Adrenal gland (tissue), 12 donors: Measurements from ENCODE around the gene ACSS2. TPM values are rescaled to one million over a fixed set of nuclear protein-coding genes. Genes with fewer than 3 reads are reported as not detected.
A peak's percentile ranks its signal among the peaks of the same experiment; 100 is the strongest.

Experiments used
- DNase-seq, 7 donors: peaks; one replicate each; pipeline ENCODE4 v3.0.0-alpha.2; 2019 to 2020
- H3K27ac ChIP-seq, 5 donors: fragments of 200-600 bp; sonication (generic) in 4 of 5; 1 replicate in 3 of 5; 2 replicates in 2 of 5; pipeline versions ENCODE4 v1.5.1 to v1.8.0; 2016 to 2020; ENCODE audit warnings: mild to moderate bottlenecking in 1 of 5
- H3K27me3 ChIP-seq: fragments of 200-600 bp; 2 replicates; pipeline ENCODE4 v1.8.0; 2021
- H3K36me3 ChIP-seq, 2 donors: fragments of 200-600 bp; replicated peaks in 1 of 2; 1 replicate in 1 of 2; 2 replicates in 1 of 2; pipeline versions ENCODE4 v1.5.1 to v1.8.0; 2018 to 2022
- H3K4me1 ChIP-seq, 2 donors: fragments of 200-600 bp; replicated peaks in 1 of 2; 1 replicate in 1 of 2; 2 replicates in 1 of 2; pipeline versions ENCODE4 v1.5.1 to v1.8.0; 2018 to 2021
- H3K4me3 ChIP-seq, 4 donors: fragments of 200-600 bp; sonication (generic) in 3 of 4; one replicate each; pipeline ENCODE4 v1.5.1; 2016 to 2018
- H3K9me3 ChIP-seq, 3 donors: fragments of 200-600 bp; sonication (generic) in 1 of 3; replicated peaks in 1 of 3; 1 replicate in 2 of 3; 2 replicates in 1 of 3; pipeline versions ENCODE4 v1.5.1 to v1.8.0; 2016 to 2021
- POLR2A ChIP-seq, 2 donors: fragments of 450-650 bp; IDR thresholded peaks; one replicate each; pipeline ENCODE4 v1.6.1; 2017; ENCODE audit warnings: antibody characterized with exemption in 2 of 2, mild to moderate bottlenecking in 2 of 2, moderate library complexity in 1 of 2
- WGBS, 4 donors: extraction: QIAGEN DNeasy Blood & Tissue Kit in 2 of 4; methylation state at CpG; one replicate each; pipeline versions ENCODE4 v1.1.5 to v1.1.7; 2013 to 2017; 5-methylcytosine and 5-hydroxymethylcytosine counted together
- intact Hi-C, 2 donors: fragments of 100-400 bp; cut with DNase I; formaldehyde crosslinking; loops; one replicate each; pipeline versions ENCODE4 v1.14.1 to v1.15.0; 2022 to 2023
- polyA plus RNA-seq, 3 donors: library from polyadenylated mRNA; stranded (reverse); fragments of 200-250 nt in 2 of 3; fragments of 350-450 nt in 1 of 3; fragmentation: Illumina TruSeq in 1 of 3; extraction: RNeasy Lipid Tissue Mini Kit (QIAGEN cat#74804) in 1 of 3; gene quantifications; one replicate each; pipeline ENCODE4 v1.2.3, GENCODE V29; 2013 to 2014
- total RNA-seq, 9 donors: library from RNA; depleted of rRNA in 4 of 9; stranded (reverse); fragments of >200 nt in 4 of 9; fragments of 120-200 nt in 1 of 9; fragmentation: NEBNext Ultra II Directional in 1 of 9; extraction: Animal tissue kit (Norgen Biotek cat#: 25700) in 1 of 9; gene quantifications; one replicate each; pipeline versions ENCODE4 v1.1.0 to v1.2.4, GENCODE V29; 2013 to 2023
- TF ChIP-seq, protein P1 (sequence below), 6 experiments: fragments of 450-650 bp in 4 of 6; fragments of 200-600 bp in 2 of 6; sonication (generic) in 1 of 6; IDR thresholded peaks; 1 replicate in 5 of 6; 2 replicates in 1 of 6; pipeline versions ENCODE4 v1.5.1 to v1.8.0; 2016 to 2021; ENCODE audit warnings: antibody characterized with exemption in 6 of 6, mild to moderate bottlenecking in 2 of 6, moderate library complexity in 1 of 6
- donor health status: healthy with polysubstance abuse.
- donor health status: Bipolar disorder and iron deficiency.
- donor health status: DM: yes; HTN: yes; CAD: no.
- donor health status: DM: no; HTN: no; CAD: no.
- donor health status: DM: no; HTN: no; CAD: no.
- donor health status: DM: yes; HTN: yes; CAD: no.

The ACSS2 gene
- total and polyA plus RNA-seq, 12 donors = 81.4 to 386 (median 153) TPM

DNA sequence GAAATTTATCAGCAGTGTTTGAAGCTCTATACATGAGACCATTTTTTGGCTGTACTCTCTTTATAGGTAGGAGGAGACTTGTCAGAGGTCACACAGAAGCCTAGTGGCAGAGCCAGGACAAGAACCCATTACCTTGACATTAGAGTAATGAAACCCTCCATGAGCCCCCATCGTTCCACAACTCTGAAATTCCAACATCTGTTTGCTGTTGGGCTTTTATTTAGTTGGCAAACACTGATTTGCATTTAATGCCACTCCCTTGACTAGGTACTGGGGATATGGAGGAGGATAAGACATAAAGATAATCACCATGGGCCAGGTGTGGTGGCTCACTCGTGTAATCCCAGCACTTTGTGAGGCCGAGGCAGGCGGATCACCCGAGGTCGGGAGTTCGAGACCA lies 77.5 kb downstream of the ACSS2 start:
- WGBS, 4 donors = 92 to 95% (median 93%) methylated on average over 7 of the region's 7 CpGs
- no peaks in the 10 kb centered on the region for H3K27me3 ChIP-seq
- intact Hi-C loops = loop anchor here in 1 of 2 donors (5.0 kb wide), 1 partner anchor 82 kb away; the partner anchor contains the start of gene GGT7
- no peak for TF ChIP-seq POLR2A (IDR thresholded peaks at IDR 0.05)
- TF ChIP-seq, protein P1, sequence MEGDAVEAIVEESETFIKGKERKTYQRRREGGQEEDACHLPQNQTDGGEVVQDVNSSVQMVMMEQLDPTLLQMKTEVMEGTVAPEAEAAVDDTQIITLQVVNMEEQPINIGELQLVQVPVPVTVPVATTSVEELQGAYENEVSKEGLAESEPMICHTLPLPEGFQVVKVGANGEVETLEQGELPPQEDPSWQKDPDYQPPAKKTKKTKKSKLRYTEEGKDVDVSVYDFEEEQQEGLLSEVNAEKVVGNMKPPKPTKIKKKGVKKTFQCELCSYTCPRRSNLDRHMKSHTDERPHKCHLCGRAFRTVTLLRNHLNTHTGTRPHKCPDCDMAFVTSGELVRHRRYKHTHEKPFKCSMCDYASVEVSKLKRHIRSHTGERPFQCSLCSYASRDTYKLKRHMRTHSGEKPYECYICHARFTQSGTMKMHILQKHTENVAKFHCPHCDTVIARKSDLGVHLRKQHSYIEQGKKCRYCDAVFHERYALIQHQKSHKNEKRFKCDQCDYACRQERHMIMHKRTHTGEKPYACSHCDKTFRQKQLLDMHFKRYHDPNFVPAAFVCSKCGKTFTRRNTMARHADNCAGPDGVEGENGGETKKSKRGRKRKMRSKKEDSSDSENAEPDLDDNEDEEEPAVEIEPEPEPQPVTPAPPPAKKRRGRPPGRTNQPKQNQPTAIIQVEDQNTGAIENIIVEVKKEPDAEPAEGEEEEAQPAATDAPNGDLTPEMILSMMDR (IDR thresholded peaks at IDR 0.05) = no peak
- H3K36me3 ChIP-seq = peaks cover 0 to 8% of the 10 kb centered on the region in 2 donors
- no peak overlapping the region for H3K27ac ChIP-seq
- H3K9me3 ChIP-seq = no peaks in the 10 kb centered on the region
- peaks cover 0 to 10% of the 10 kb centered on the region in 2 donors for H3K4me1 ChIP-seq
- H3K4me3 ChIP-seq = no peak overlapping the region
- DNase-seq = no peak

DNA sequence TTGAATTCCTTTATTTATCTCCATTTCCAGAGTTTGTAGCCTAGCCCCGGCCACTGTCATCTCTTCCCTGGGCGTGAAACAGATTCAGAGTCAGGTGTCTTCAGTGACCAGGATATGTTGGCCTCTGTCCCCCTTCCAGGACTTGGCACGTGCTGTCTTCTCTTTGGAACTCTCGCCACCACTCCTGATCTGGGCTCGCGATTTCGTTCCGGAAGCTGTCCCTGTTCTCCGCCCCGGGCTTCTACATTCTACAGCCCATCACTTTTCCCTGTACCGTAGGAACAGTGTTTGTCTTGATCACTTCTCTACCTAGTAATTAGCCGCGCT lies 78.5 kb downstream of the ACSS2 start:
- Histone ChIP-seq H3K4me1 (peaks cover 0 to 10% of the 10 kb centered on the region in 2 donors), H3K36me3 (peaks cover 0 to 8% of the 10 kb centered on the region in 2 donors), H3K9me3 (no peaks in the 10 kb centered on the region), H3K27me3 (no peaks in the 10 kb centered on the region), H3K4me3 (peak overlapping the region in 3 of 4 donors; percentile 0 to 55 (median 42)), H3K27ac (peak overlapping the region in 4 of 5 donors; percentile 76 to 94 (median 86))
- peak in 6 of 7 donors; percentile 41 to 68 (median 52) for DNase-seq
- intact Hi-C loops = loop anchor here in 1 of 2 donors (5.0 kb wide), 1 partner anchor 83 kb away; the partner anchor contains the start of gene GGT7
- 7 to 14% (median 11%) methylated on average over 13 of the region's 13 CpGs for WGBS, 4 donors
- TF ChIP-seq POLR2A (IDR thresholded peaks at IDR 0.05) = no peak
- TF ChIP-seq, protein P1 (IDR thresholded peaks at IDR 0.05) = no peak

DNA sequence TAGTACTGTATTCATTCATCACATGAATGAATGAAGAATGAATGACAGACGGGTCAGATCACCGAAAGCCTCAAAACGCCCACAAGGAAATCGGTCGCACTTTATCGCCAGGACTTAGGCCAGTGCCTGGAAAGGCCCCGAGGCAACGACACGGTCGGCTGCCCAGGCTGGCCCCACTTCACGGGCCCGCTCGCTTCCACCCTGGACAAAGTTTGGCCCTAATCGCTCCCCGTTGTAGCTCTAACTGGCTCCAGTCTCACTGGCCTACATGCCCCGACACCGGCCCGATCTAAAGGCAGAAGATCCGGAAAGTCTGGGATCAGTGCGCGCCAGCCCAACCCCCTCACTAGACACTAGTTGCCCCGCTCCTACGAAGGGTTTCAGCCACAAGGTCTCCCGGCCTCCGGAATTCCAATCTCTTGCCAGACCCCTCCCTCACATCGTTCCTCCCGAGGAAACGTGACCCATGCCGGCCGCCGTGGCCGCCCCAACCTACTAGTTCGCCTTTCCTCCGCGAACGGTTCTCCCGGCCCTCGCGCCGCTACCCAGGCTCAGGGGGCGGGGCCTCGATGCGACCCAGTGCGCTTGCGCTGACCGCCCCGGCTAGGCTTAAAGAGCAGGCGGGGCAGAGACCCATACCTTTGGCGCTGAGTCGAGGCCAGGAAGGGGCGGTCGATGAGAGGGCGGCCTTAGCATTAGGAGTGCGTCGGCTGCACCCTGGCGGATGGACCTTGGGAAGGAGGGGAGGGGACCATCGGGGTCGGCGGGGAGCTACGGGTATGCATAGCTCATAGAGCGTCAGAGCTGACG lies 79.0 kb downstream of the ACSS2 start, which contains the start of the genes GSS and MYH7B:
Gene GSS, minus strand, starts transcription at position 576 of the 810 bp plus-strand sequence. CDS start 3,954 bp downstream, outside the sequence.
Gene MYH7B, plus strand, starts transcription at position 638 of the 810 bp plus-strand sequence. CDS start 22,138 bp downstream, outside the sequence.
- 0 to 1% (median 0%) methylated on average over 26 to 62 of the region's 62 CpGs for WGBS, 4 donors
- H3K4me1 ChIP-seq = peaks cover 0 to 10% of the 10 kb centered on the region in 2 donors
- H3K36me3 ChIP-seq = peaks cover 0 to 8% of the 10 kb centered on the region in 2 donors
- TF ChIP-seq, protein P1 (IDR thresholded peaks at IDR 0.05) = peak in 5 of 6 experiments; percentile 39 to 72 (median 64)
- TF ChIP-seq POLR2A (IDR thresholded peaks at IDR 0.05) = peak; percentile 75 to 87
- peak; percentile 96 to 99 (median 98) for DNase-seq
- no peaks in the 10 kb centered on the region for H3K27me3 ChIP-seq
- H3K4me3 ChIP-seq = peak within 1 kb of the TSS in 3 of 4 donors; percentile 0 to 55 (median 42)
- intact Hi-C loops = no loop called here
- H3K27ac ChIP-seq = peak within 1 kb of the TSS; percentile 34 to 94 (median 81)
- no peaks in the 10 kb centered on the region for H3K9me3 ChIP-seq

DNA sequence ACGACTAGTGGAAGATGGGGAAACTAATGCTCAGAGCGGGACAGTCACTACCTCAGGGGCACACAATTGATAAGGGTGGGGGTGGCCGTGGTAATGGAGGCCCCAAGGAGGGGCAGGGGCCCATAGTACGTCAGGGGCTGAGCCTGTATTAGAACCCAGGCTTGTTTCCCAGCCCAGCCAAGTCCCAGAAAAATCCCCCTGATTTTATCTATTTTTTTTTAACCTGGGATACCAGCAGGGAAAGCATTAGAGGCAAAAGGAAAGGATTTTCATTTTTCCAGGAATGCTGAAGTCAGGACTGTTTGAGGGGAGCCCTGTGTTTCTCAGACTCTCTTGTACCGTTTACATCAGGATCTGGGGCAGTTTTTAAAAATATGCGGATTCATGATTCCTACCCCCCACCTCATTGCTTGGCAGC lies 79.6 kb downstream of the ACSS2 start:
- peak overlapping the region in 4 of 5 donors; percentile 76 to 94 (median 86) for H3K27ac ChIP-seq
- H3K27me3 ChIP-seq = no peaks in the 10 kb centered on the region
- H3K36me3 ChIP-seq = peaks cover 0 to 6% of the 10 kb centered on the region in 2 donors
- TF ChIP-seq POLR2A (IDR thresholded peaks at IDR 0.05) = no peak
- TF ChIP-seq, protein P1 (IDR thresholded peaks at IDR 0.05) = peak in 1 of 6 experiments; percentile 40
- H3K4me1 ChIP-seq = peaks cover 0 to 10% of the 10 kb centered on the region in 2 donors
- peak overlapping the region in 2 of 4 donors; percentile 42 to 55 for H3K4me3 ChIP-seq
- intact Hi-C loops = no loop called here
- no peaks in the 10 kb centered on the region for H3K9me3 ChIP-seq
- DNase-seq = no peak
- WGBS, 4 donors = 7 to 17% (median 14%) methylated on average over 6 of the region's 6 CpGs
